ACC112 (cell line): Measurements from ENCODE around the gene SLC43A2.
"Not testable (repeated sequence)": the region's sequence is repeated elsewhere in the genome, so short reads cannot be mapped to it uniquely, and the experiment has no call there.

Experiments
- H2AFZ ChIP-seq: fragments of 200-600 bp; sonication (generic); one replicate; pipeline ENCODE4 v1.6.0; 2017; ENCODE audit warnings: antibody characterized with exemption, low read length; ENCODE audit not compliant: unreplicated experiment
- H3K27ac ChIP-seq: fragments of 200-600 bp; sonication (generic); 2 replicates; pipeline ENCODE4 v1.5.1; 2014; ENCODE audit warnings: low read depth, mild to moderate bottlenecking, antibody characterized with exemption, low read length, moderate library complexity
- H3K27me3 ChIP-seq: fragments of 200-600 bp; sonication (generic); 2 replicates; pipeline ENCODE4 v1.6.1; 2014; ENCODE audit warnings: mild to moderate bottlenecking, antibody characterized with exemption, low read length, moderate library complexity, mixed read lengths; ENCODE audit not compliant: insufficient read depth
- H3K36me3 ChIP-seq: fragments of 200-600 bp; sonication (generic); 2 replicates; pipeline ENCODE4 v1.6.1; 2016; ENCODE audit warnings: mild to moderate bottlenecking, antibody characterized with exemption, low read length, moderate library complexity, mixed read lengths; ENCODE audit not compliant: insufficient read depth
- H3K4me1 ChIP-seq: fragments of 200-600 bp; sonication (generic); one replicate; pipeline ENCODE4 v1.6.1; 2016; ENCODE audit warnings: low read length, mixed read lengths; ENCODE audit not compliant: insufficient read depth, unreplicated experiment, control insufficient read depth
- H3K4me3 ChIP-seq: fragments of 200-600 bp; sonication (generic); 2 replicates; pipeline ENCODE4 v1.5.1; 2014; ENCODE audit warnings: mild to moderate bottlenecking, low read depth, low read length
- H3K79me2 ChIP-seq: fragments of 200-600 bp; sonication (generic); one replicate; pipeline ENCODE4 v1.6.0; 2016; ENCODE audit warnings: low read length; ENCODE audit not compliant: control insufficient read depth, unreplicated experiment, insufficient read depth

The SLC43A2 gene

DNA sequence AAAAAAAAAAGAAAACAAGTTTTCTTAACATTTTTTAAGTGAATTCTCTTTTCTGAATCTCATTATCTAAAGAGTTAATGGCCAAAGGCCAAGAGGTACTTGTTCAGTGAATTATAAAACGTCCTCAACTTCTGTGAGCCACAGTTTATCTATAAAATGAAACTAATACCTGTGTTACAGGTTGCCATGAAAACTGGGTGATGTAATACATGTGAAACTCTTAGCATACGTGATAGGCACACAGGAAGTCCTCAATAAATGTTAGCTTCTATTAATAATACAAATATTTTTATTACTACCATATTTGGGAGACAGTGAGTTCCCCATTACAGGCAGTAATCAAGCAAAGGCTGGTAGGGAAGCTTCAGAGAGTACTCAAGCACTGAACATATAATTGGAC, 98.8 kb downstream of the SLC43A2 start:
- Histone ChIP-seq H3K79me2 (no peaks in the 10 kb centered on the region), H2AFZ (no peak overlapping the region), H3K4me3 (no peak overlapping the region), H3K27me3 (no peaks in the 10 kb centered on the region), H3K36me3 (no peaks in the 10 kb centered on the region), H3K27ac (no peak overlapping the region), H3K4me1 (no peaks in the 10 kb centered on the region)

DNA sequence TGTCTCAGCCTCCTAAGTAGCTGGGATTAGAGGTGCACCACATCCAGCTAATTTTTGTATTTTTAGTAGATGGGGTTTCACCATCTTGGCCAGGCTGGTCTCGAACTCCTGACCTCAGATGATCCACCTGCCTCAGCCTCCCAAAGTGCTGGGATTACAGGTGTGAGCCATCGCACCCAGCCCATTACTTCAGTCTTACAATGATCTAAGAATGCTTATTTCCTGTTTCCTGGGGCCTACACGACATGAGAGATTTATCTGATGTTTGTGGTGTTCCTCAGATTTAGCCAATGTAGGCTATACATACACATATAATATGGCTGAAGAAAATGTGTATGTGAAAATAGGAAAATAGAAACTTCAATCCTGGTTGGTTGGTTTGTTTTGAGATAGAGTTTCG, 101.8 kb downstream of the SLC43A2 start:
- not testable (repeated sequence) for H3K79me2 ChIP-seq, H3K36me3 ChIP-seq, H3K27me3 ChIP-seq, H3K4me1 ChIP-seq, H3K4me3 ChIP-seq, H3K27ac ChIP-seq, H2AFZ ChIP-seq

DNA sequence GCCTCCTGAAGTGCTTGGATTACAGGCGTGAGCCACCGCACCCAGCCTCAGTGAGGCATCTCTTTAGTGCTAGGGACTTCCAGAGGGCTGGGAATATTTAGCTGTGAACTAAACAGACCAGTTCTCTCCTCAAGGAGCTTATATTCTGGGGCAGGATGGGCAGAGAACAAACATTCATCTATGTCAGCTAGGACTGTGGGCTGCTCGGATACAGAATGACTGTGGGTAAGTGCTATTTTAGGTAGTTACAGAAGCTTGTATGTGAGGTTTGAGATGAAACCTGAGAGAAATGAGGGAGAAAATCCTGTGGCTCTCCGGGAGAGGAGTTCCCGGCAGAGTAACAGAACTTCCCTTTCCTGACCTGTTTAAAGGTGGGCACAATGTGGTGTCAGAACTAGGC, 106.0 kb downstream of the SLC43A2 start:
- no peaks in the 10 kb centered on the region; the same call in 1 of the 2 replicates for H3K36me3 ChIP-seq
- H3K4me1 ChIP-seq: peaks cover 6% of the 10 kb centered on the region
- H3K27me3 ChIP-seq: no peaks in the 10 kb centered on the region
- no peak overlapping the region for H3K27ac ChIP-seq
- H2AFZ ChIP-seq: no peak overlapping the region
- H3K4me3 ChIP-seq: no peak overlapping the region
- peaks cover 6% of the 10 kb centered on the region for H3K79me2 ChIP-seq

DNA sequence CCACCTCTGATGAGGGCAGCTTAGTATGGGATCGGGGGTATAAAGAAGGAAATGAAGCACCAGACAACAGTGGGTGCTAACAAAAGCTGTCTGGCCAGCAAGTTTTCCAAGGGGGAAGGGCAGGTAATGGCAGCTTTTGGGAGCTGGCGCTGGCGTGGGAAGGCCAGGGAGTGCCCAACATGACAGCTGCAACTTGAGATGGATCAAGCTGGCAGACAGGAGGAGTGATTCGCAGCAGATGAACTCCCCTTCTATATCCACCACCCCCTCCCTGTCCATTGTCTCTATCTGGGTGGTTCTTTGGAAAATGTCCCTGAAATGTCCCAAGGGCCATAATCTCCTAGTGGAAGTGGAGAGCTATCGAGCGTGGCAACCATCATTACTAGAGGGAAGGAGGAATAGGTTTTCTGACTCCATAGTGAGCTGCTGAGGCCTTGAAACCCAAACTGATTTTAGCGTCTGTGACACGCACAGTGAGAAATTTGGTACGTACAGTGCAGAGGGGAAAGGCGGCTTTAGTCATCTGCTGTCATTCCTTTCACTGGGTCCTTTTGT, 107.5 kb downstream of the SLC43A2 start:
- peaks cover 8% of the 10 kb centered on the region for H3K79me2 ChIP-seq
- peaks cover 8% of the 10 kb centered on the region for H3K4me1 ChIP-seq
- no peak overlapping the region for H3K4me3 ChIP-seq
- no peaks in the 10 kb centered on the region for H3K27me3 ChIP-seq
- H3K36me3 ChIP-seq: no peaks in the 10 kb centered on the region; the same call in 1 of the 2 replicates
- no peak overlapping the region for H3K27ac ChIP-seq
- no peak overlapping the region for H2AFZ ChIP-seq

DNA sequence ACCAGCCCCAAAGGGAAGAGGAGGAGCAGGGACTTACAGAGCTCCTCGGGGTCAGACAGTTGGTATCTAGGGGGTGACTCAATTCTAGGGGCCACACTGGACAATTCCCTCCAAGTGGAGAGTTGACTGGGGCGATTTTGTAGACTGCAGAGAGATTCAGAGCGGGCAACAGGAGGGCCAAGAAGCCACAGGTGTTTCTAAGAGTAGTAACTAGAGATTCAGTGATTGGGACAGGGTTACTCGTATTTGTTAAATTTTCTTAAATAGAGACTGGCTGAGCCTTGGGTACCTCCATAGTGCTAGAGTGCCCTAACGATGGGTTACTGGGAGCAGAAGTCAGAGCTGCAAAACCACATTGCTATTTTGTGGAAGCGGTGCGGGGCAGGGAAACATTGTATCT, 109.0 kb downstream of the SLC43A2 start:
- peaks cover 14% of the 10 kb centered on the region for H3K4me1 ChIP-seq
- no peak overlapping the region for H3K27ac ChIP-seq
- no peaks in the 10 kb centered on the region; the same call in 1 of the 2 replicates for H3K36me3 ChIP-seq
- no peak overlapping the region for H3K4me3 ChIP-seq
- H3K79me2 ChIP-seq: peaks cover 20% of the 10 kb centered on the region
- H3K27me3 ChIP-seq: no peaks in the 10 kb centered on the region
- H2AFZ ChIP-seq: no peak overlapping the region
